ENCODE results near the gene PHF12.
A peak's percentile ranks its signal among the peaks of the same experiment; 100 is the strongest.

PHF12 gene

DNA sequence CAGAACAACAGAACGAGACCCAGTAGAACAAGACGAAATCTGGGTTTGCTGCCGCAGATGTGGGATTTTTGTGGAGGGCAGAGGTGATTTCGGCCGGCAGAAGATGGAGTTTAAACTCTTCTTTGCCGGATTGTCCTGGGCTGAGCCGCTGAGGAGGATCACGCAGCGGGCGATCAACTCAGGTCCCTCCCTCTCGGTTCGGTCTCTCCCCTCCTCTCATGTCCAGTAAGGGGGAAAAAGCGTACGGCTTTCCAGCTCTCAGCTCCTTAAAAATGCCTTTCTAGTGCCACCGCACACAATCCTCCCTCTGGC lies 2.5 kb downstream of the PHF12 start:
- Histone ChIP-seq H3K4me3 (ENCODE audit: low read depth in 1 of 2, low read length in 2 of 2) (peak overlapping the region; percentile 90 to 96), H3K9ac (ENCODE audit: low read depth in 1 of 2, low read length in 2 of 2) (peak overlapping the region; percentile 83 to 87), H3K9me3 (ENCODE audit: control insufficient read depth in 1 of 2, low read length in 2 of 2) (no peaks in the 10 kb centered on the region), H3K27ac (ENCODE audit: low read depth, low read length) (peak overlapping the region; percentile 67), H3K27me3 (ENCODE audit: control insufficient read depth in 1 of 2, insufficient read depth in 2 of 2, low read length in 2 of 2) (no peaks in the 10 kb centered on the region), H3K36me3 (ENCODE audit: control insufficient read depth in 1 of 2, insufficient read depth in 2 of 2, low read length in 2 of 2) (no peaks in the 10 kb centered on the region), H3K4me1 (ENCODE audit: control insufficient read depth in 1 of 2, insufficient read depth in 2 of 2, low read length in 2 of 2) (peaks cover 33 to 39% of the 10 kb centered on the region in 2 donors)

DNA sequence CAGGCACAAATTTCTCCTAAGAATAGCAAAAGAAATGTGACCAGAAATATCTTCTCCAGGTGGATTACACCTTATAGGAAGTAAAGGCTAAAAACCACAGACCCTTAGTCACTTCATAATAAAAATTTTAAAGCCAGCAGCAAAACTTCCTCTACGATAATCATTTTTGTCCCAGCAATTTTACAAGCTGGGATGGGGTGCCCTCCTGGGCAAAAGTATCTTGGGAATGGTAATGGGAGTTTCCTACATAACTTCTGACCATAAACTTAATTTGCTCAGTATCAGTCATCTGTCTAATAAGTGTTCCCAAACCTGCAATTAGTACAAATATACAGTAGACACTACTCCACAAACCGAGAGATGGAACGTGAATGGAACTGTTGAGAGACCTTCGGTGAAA lies 3.0 kb downstream of the PHF12 start:
- no peaks in the 10 kb centered on the region for H3K9me3 ChIP-seq (ENCODE audit: control insufficient read depth in 1 of 2, low read length in 2 of 2)
- H3K36me3 ChIP-seq (ENCODE audit: control insufficient read depth in 1 of 2, insufficient read depth in 2 of 2, low read length in 2 of 2), result peaks cover 0 to 4% of the 10 kb centered on the region in 2 donors
- peak overlapping the region; percentile 90 to 96 for H3K4me3 ChIP-seq (ENCODE audit: low read depth in 1 of 2, low read length in 2 of 2)
- peaks cover 30 to 39% of the 10 kb centered on the region in 2 donors for H3K4me1 ChIP-seq (ENCODE audit: control insufficient read depth in 1 of 2, insufficient read depth in 2 of 2, low read length in 2 of 2)
- peak overlapping the region; percentile 83 to 87 for H3K9ac ChIP-seq (ENCODE audit: low read depth in 1 of 2, low read length in 2 of 2)
- peak overlapping the region; percentile 67 for H3K27ac ChIP-seq (ENCODE audit: low read depth, low read length)
- no peaks in the 10 kb centered on the region for H3K27me3 ChIP-seq (ENCODE audit: control insufficient read depth in 1 of 2, insufficient read depth in 2 of 2, low read length in 2 of 2)

DNA sequence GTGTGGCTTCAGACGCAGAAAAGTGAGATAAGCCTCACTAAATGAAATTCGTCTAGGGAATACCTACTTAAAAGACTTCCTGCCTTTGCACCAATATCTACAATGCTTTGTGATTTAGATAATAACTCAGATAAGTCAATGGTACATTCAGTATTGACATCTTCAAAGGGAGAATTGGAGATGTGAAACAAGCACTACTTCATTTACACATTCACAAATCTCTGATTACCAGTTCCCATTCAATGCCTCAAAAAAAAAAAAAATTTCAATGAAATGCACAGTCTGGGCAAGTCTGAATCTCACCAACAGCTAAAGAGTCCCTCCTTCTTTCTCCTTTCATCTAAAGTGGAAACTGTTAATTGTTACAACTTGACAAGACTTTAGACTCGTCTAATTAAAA lies 3.7 kb downstream of the PHF12 start:
- H3K4me1 ChIP-seq (ENCODE audit: control insufficient read depth in 1 of 2, insufficient read depth in 2 of 2, low read length in 2 of 2), result peaks cover 23 to 33% of the 10 kb centered on the region in 2 donors

DNA sequence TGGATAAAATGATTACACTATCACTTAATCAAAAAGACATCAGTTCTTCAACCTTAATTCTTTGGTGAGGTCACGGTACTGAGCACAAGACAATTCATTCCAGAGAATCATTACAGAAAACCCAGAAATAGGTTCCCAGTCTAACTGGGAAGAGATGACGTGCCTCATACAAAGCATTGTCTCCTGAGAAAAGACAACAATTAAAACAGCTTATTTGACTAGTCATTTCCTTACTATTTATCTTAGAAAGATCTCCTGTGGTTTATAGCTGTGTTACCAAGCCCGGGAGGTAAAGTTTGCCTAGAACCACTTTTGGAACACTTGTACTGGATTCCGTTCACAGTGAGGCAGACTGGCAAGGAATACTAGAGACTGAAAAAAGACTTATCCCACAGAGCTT lies 5.1 kb downstream of the PHF12 start:
- Histone ChIP-seq H3K4me1 (ENCODE audit: control insufficient read depth in 1 of 2, insufficient read depth in 2 of 2, low read length in 2 of 2) (peaks cover 21 to 31% of the 10 kb centered on the region in 2 donors), H3K9me3 (ENCODE audit: control insufficient read depth in 1 of 2, low read length in 2 of 2) (no peaks in the 10 kb centered on the region), H3K36me3 (ENCODE audit: control insufficient read depth in 1 of 2, insufficient read depth in 2 of 2, low read length in 2 of 2) (peaks cover 0 to 17% of the 10 kb centered on the region in 2 donors), H3K4me3 (ENCODE audit: low read depth in 1 of 2, low read length in 2 of 2) (no peak overlapping the region), H3K9ac (ENCODE audit: low read depth in 1 of 2, low read length in 2 of 2) (no peak overlapping the region), H3K27me3 (ENCODE audit: control insufficient read depth in 1 of 2, insufficient read depth in 2 of 2, low read length in 2 of 2) (no peaks in the 10 kb centered on the region), H3K27ac (ENCODE audit: low read depth, low read length) (no peak overlapping the region)

More for the DNA sequence above, 3.7 kb downstream of the PHF12 start:
- Histone ChIP-seq H3K27ac (ENCODE audit: low read depth, low read length) (no peak overlapping the region), H3K9me3 (ENCODE audit: control insufficient read depth in 1 of 2, low read length in 2 of 2) (no peaks in the 10 kb centered on the region), H3K4me3 (ENCODE audit: low read depth in 1 of 2, low read length in 2 of 2) (peak overlapping the region in 1 of 2 donors; percentile 90), H3K36me3 (ENCODE audit: control insufficient read depth in 1 of 2, insufficient read depth in 2 of 2, low read length in 2 of 2) (peaks cover 0 to 8% of the 10 kb centered on the region in 2 donors), H3K9ac (ENCODE audit: low read depth in 1 of 2, low read length in 2 of 2) (peak overlapping the region in 1 of 2 donors; percentile 83), H3K27me3 (ENCODE audit: control insufficient read depth in 1 of 2, insufficient read depth in 2 of 2, low read length in 2 of 2) (no peaks in the 10 kb centered on the region)

DNA sequence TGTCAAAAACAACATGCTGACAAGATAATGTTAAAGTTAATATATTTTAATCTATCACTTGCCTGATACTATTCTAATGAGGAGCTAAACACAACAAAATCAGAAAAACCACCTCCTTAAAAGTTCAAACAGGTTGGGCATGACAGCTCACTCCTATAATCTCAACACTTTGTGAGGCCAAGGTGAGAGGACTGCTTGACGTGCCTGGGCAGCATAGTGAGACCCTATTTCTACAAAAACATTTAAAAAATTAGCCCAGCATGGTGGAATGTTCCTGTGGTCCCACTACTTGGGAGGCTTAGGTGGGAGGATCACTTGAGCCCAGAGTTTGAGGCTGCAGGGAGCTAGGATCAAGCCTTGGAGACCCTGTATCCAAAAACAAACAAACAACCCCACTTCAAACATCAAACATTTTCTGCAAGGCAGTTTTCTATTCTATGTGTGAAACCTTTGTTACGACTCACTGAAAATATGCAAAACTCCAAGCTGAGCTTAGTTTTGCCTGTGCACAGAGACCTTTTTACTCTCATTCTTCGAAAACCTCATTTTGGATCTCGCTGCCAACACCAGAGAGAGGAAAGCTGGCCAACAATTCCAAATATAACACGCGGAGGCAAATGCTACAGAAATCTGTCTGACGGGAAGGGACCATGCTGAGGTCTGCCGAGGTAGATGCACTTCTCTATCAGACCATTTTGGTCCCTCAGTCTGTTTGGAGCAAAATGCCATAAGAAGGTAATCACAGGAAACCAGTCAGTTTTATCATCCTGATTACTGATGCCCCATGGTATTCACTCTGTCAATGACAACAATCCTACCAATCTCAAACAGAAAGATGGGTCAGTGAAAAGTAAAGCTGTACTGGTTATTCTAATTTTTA lies 6.2 kb downstream of the PHF12 start:
- peaks cover 0 to 20% of the 10 kb centered on the region in 2 donors for H3K36me3 ChIP-seq (ENCODE audit: control insufficient read depth in 1 of 2, insufficient read depth in 2 of 2, low read length in 2 of 2)
- no peak overlapping the region for H3K27ac ChIP-seq (ENCODE audit: low read depth, low read length)
- no peaks in the 10 kb centered on the region for H3K9me3 ChIP-seq (ENCODE audit: control insufficient read depth in 1 of 2, low read length in 2 of 2)
- peaks cover 25 to 31% of the 10 kb centered on the region in 2 donors for H3K4me1 ChIP-seq (ENCODE audit: control insufficient read depth in 1 of 2, insufficient read depth in 2 of 2, low read length in 2 of 2)
- no peak overlapping the region for H3K9ac ChIP-seq (ENCODE audit: low read depth in 1 of 2, low read length in 2 of 2)
- H3K4me3 ChIP-seq (ENCODE audit: low read depth in 1 of 2, low read length in 2 of 2), result no peak overlapping the region
- H3K27me3 ChIP-seq (ENCODE audit: control insufficient read depth in 1 of 2, insufficient read depth in 2 of 2, low read length in 2 of 2), result no peaks in the 10 kb centered on the region

DNA sequence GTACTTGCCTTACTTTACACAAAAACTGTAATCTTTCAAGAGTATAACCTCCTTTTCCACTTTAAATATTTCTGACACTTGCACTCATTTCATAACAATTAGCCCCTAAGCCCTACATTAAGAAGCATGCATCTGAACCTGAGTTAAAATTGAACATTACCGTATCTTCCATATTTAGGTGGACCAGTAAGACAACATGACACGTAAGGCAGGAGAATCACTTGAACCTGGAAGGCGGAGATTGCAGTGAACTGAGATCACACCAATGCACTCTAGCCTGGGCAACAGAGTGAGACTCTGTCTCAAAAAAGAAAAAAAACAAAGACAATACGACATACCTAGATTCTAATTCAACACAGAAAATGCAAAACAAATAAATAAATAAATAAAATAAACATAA lies 7.0 kb downstream of the PHF12 start:
- no peak overlapping the region for H3K27ac ChIP-seq (ENCODE audit: low read depth, low read length)

DNA sequence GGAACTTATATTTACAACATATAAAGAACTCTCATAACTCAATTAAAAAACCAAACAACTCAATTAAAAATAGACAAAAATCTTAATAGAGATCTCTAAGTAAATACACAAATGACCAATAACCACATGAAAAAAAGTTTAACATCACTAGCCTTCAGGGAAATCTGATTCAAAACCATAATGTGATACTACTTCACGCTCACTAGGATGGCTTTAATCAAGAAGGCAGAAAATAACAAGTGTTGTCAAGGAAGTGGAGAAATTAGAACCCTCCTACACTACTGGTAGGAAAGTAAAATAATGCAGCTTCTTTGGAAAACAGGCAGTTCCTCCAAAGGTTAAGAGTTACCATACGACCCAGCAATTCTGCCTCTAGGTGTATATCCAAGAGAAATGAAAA lies 8.4 kb downstream of the PHF12 start:
- peaks cover 18 to 24% of the 10 kb centered on the region in 2 donors for H3K4me1 ChIP-seq (ENCODE audit: control insufficient read depth in 1 of 2, insufficient read depth in 2 of 2, low read length in 2 of 2)
- no peaks in the 10 kb centered on the region for H3K27me3 ChIP-seq (ENCODE audit: control insufficient read depth in 1 of 2, insufficient read depth in 2 of 2, low read length in 2 of 2)
- no peak overlapping the region for H3K27ac ChIP-seq (ENCODE audit: low read depth, low read length)
- no peak overlapping the region for H3K9ac ChIP-seq (ENCODE audit: low read depth in 1 of 2, low read length in 2 of 2)
- H3K36me3 ChIP-seq (ENCODE audit: control insufficient read depth in 1 of 2, insufficient read depth in 2 of 2, low read length in 2 of 2), result peaks cover 0 to 28% of the 10 kb centered on the region in 2 donors
- no peaks in the 10 kb centered on the region for H3K9me3 ChIP-seq (ENCODE audit: control insufficient read depth in 1 of 2, low read length in 2 of 2)
- no peak overlapping the region for H3K4me3 ChIP-seq (ENCODE audit: low read depth in 1 of 2, low read length in 2 of 2)

More for the DNA sequence above, 7.0 kb downstream of the PHF12 start:
- H3K36me3 ChIP-seq (ENCODE audit: control insufficient read depth in 1 of 2, insufficient read depth in 2 of 2, low read length in 2 of 2), result peaks cover 0 to 20% of the 10 kb centered on the region in 2 donors
- peaks cover 26 to 31% of the 10 kb centered on the region in 2 donors for H3K4me1 ChIP-seq (ENCODE audit: control insufficient read depth in 1 of 2, insufficient read depth in 2 of 2, low read length in 2 of 2)
- H3K27me3 ChIP-seq (ENCODE audit: control insufficient read depth in 1 of 2, insufficient read depth in 2 of 2, low read length in 2 of 2), result no peaks in the 10 kb centered on the region
- H3K4me3 ChIP-seq (ENCODE audit: low read depth in 1 of 2, low read length in 2 of 2), result no peak overlapping the region
- no peaks in the 10 kb centered on the region for H3K9me3 ChIP-seq (ENCODE audit: control insufficient read depth in 1 of 2, low read length in 2 of 2)
- no peak overlapping the region for H3K9ac ChIP-seq (ENCODE audit: low read depth in 1 of 2, low read length in 2 of 2)

DNA sequence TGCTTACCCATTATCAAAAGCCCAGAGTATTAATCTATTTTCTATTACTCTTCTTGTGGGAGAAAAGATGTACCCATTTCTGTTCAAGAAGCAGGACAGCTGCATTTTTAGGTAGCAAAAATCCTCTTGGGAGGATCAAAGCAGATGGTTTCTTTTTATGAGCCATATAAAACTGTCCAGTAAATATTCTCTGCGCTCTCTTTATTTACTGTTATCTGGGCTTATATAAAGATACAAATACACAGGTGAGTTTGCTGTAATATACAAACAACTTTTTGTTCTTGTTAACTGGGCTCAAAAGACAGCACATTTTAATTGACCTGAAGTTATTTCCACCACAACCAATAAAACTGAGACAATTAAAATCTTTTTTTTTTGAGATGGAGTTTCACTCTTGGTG lies 10.1 kb downstream of the PHF12 start:
- Histone ChIP-seq H3K27me3 (ENCODE audit: control insufficient read depth in 1 of 2, insufficient read depth in 2 of 2, low read length in 2 of 2) (no peaks in the 10 kb centered on the region), H3K36me3 (ENCODE audit: control insufficient read depth in 1 of 2, insufficient read depth in 2 of 2, low read length in 2 of 2) (peaks cover 0 to 28% of the 10 kb centered on the region in 2 donors), H3K4me3 (ENCODE audit: low read depth in 1 of 2, low read length in 2 of 2) (no peak overlapping the region), H3K9me3 (ENCODE audit: control insufficient read depth in 1 of 2, low read length in 2 of 2) (no peaks in the 10 kb centered on the region), H3K4me1 (ENCODE audit: control insufficient read depth in 1 of 2, insufficient read depth in 2 of 2, low read length in 2 of 2) (peaks cover 15 to 23% of the 10 kb centered on the region in 2 donors), H3K27ac (ENCODE audit: low read depth, low read length) (no peak overlapping the region), H3K9ac (ENCODE audit: low read depth in 1 of 2, low read length in 2 of 2) (no peak overlapping the region)

DNA sequence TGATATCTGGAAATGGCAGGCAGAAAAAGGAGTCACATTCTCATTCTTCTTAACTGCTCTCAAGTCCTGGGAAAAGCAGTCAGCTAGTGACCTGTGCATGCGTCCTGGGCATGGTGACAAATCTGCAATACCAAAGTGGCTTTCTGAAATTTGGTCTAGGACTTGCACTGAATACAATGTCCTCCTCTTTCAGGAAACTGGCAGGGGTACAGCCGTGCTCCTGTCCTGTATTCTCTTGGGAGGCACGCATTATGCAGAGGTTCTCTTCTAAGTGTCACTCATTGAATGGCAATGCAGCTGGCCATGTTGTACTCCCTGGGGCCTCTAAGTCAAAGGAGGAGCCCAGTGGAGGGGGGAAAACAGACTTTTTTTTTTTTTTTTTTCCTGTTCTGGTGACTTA lies 10.6 kb downstream of the PHF12 start:
- H3K36me3 ChIP-seq (ENCODE audit: control insufficient read depth in 1 of 2, insufficient read depth in 2 of 2, low read length in 2 of 2), result peaks cover 2 to 28% of the 10 kb centered on the region in 2 donors

DNA sequence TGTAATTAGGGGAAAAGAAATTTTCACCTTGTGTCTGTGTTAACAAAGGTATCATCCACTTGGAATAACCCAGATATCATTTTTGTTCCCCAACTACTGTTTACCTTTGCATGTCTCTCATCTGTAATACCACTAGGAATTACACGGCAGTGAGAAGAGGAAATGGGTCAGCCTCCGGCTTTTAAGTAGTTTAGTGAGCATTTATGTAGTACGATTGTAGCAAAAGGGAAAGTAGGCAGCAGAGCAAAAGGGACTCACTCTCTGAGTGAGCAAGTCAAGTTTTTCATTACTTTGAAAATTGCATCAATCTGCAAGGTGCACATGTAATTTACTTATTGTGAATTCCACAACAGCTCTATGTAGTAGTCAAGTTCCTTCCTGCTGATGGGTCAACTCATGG lies 11.2 kb downstream of the PHF12 start:
- peaks cover 4 to 28% of the 10 kb centered on the region in 2 donors for H3K36me3 ChIP-seq (ENCODE audit: control insufficient read depth in 1 of 2, insufficient read depth in 2 of 2, low read length in 2 of 2)
- H3K9me3 ChIP-seq (ENCODE audit: control insufficient read depth in 1 of 2, low read length in 2 of 2), result no peaks in the 10 kb centered on the region
- no peaks in the 10 kb centered on the region for H3K27me3 ChIP-seq (ENCODE audit: control insufficient read depth in 1 of 2, insufficient read depth in 2 of 2, low read length in 2 of 2)
- peaks cover 20 to 21% of the 10 kb centered on the region in 2 donors for H3K4me1 ChIP-seq (ENCODE audit: control insufficient read depth in 1 of 2, insufficient read depth in 2 of 2, low read length in 2 of 2)
- no peak overlapping the region for H3K27ac ChIP-seq (ENCODE audit: low read depth, low read length)
- no peak overlapping the region for H3K9ac ChIP-seq (ENCODE audit: low read depth in 1 of 2, low read length in 2 of 2)
- no peak overlapping the region for H3K4me3 ChIP-seq (ENCODE audit: low read depth in 1 of 2, low read length in 2 of 2)

More for the DNA sequence above, 10.6 kb downstream of the PHF12 start:
- H3K9ac ChIP-seq (ENCODE audit: low read depth in 1 of 2, low read length in 2 of 2), result no peak overlapping the region
- no peaks in the 10 kb centered on the region for H3K27me3 ChIP-seq (ENCODE audit: control insufficient read depth in 1 of 2, insufficient read depth in 2 of 2, low read length in 2 of 2)
- H3K27ac ChIP-seq (ENCODE audit: low read depth, low read length), result no peak overlapping the region
- no peak overlapping the region for H3K4me3 ChIP-seq (ENCODE audit: low read depth in 1 of 2, low read length in 2 of 2)
- H3K4me1 ChIP-seq (ENCODE audit: control insufficient read depth in 1 of 2, insufficient read depth in 2 of 2, low read length in 2 of 2), result peaks cover 20 to 24% of the 10 kb centered on the region in 2 donors
- H3K9me3 ChIP-seq (ENCODE audit: control insufficient read depth in 1 of 2, low read length in 2 of 2), result no peaks in the 10 kb centered on the region

All from duodenal mucosa (tissue), 2 donors.